Measurements from ENCODE around the gene SPRR2A. TPM values are rescaled to one million over a fixed set of nuclear protein-coding genes. Genes with fewer than 3 reads are reported as not detected.
A peak's percentile ranks its signal among the peaks of the same experiment; 100 is the strongest.
"Not testable (repeated sequence)": the region's sequence is repeated elsewhere in the genome, so short reads cannot be mapped to it uniquely, and the experiment has no call there.

SPRR2A gene
- total RNA-seq, 8 experiments from 2014 or later, result 0.29 to 0.67 TPM; not detected in 6

DNA sequence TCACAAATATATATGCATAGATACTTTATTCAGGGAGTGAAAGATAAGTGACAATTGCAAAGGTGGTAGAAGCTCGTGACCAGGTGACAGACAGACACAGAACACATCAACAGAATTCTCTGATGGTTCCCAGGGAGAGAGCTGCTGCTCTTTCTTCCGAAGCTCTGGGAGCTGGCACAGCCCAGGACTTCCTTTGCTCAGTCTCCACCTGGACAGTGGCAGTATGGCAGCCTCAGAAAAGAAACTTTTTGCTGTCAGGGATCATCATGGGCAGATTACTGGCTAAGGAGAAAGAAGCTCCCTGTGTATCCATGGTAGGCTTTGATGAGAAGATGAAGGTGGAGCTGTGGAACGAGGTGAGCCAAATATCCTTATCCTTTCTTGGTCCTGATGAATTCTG is 1.2 kb downstream of the SPRR2A start:
- in situ Hi-C loops (cut with MboI; ENCODE audit: low pct_unique_long_range_greater_than_20kb in 2 of 9, low sequenced_read_pairs in 9 of 9, unreplicated experiment in 9 of 9); ATAC-seq (replicated peaks in 6 of 8); H3K4me1 ChIP-seq (replicated peaks in 1 of 2); H3K4me3 ChIP-seq; H3K27ac ChIP-seq: not testable (repeated sequence)
- WGBS, 10 experiments, result 0 to 59% (median 23%) methylated on average over 1 to 3 of the region's 3 CpGs; no CpG with 5 or more reads in 3 of the 10 experiments

- no peak overlapping the region for H3K27ac ChIP-seq
- no peak overlapping the region for H3K4me3 ChIP-seq
- ATAC-seq (replicated peaks in 6 of 8), result no peak
- in situ Hi-C loops (cut with MboI; ENCODE audit: low pct_unique_long_range_greater_than_20kb in 2 of 9, low sequenced_read_pairs in 9 of 9, unreplicated experiment in 9 of 9), result no loop called here
- 0 to 49% (median 37%) methylated on average over 1 to 2 of the region's 2 CpGs; no CpG with 5 or more reads in 6 of the 10 experiments for WGBS, 10 experiments
- H3K4me1 ChIP-seq (replicated peaks in 1 of 2), result no peaks in the 10 kb centered on the region
Observed at GRCh38 chr1:153049211-153049610, 8.1 kb downstream of the SPRR2A start.

GRCh38 chr1:153040950-153041631 is 16.2 kb downstream of the SPRR2A start, which contains the start of gene SPRR2D:
TSS of gene SPRR2D (minus strand) at chr1:153041120. CDS start at chr1:153040346, 774 bp downstream.
- 0 to 67% (median 48%) methylated on average over 1 to 4 of the region's 4 CpGs; no CpG with 5 or more reads in 1 of the 10 experiments for WGBS, 10 experiments
- Histone ChIP-seq H3K27ac (no peak within 1 kb of the TSS), H3K4me3 (no peak within 1 kb of the TSS), H3K4me1 (replicated peaks in 1 of 2) (no peaks in the 10 kb centered on the region)
- in situ Hi-C loops (cut with MboI; ENCODE audit: low pct_unique_long_range_greater_than_20kb in 2 of 9, low sequenced_read_pairs in 9 of 9, unreplicated experiment in 9 of 9), result no loop called here
- ATAC-seq (replicated peaks in 6 of 8), result peak in 2 of 8 experiments; percentile 99

GRCh38 chr1:153035211-153035610 is 22.1 kb downstream of the SPRR2A start:
- H3K4me3 ChIP-seq, result no peak overlapping the region
- no peak for ATAC-seq (replicated peaks in 6 of 8)
- H3K4me1 ChIP-seq (replicated peaks in 1 of 2), result no peaks in the 10 kb centered on the region
- 9 to 88% (median 43%) methylated on average over 1 of the region's 1 CpG; no CpG with 5 or more reads in 3 of the 10 experiments for WGBS, 10 experiments
- in situ Hi-C loops (cut with MboI; ENCODE audit: low pct_unique_long_range_greater_than_20kb in 2 of 9, low sequenced_read_pairs in 9 of 9, unreplicated experiment in 9 of 9), result no loop called here
- no peak overlapping the region for H3K27ac ChIP-seq

GRCh38 chr1:153032677-153033308 is 24.5 kb downstream of the SPRR2A start:
- Histone ChIP-seq H3K27ac (no peak overlapping the region), H3K4me3 (no peak overlapping the region), H3K4me1 (replicated peaks in 1 of 2) (no peaks in the 10 kb centered on the region)
- in situ Hi-C loops (cut with MboI; ENCODE audit: low pct_unique_long_range_greater_than_20kb in 2 of 9, low sequenced_read_pairs in 9 of 9, unreplicated experiment in 9 of 9), result no loop called here
- ATAC-seq (replicated peaks in 6 of 8), result peak in 3 of 8 experiments; percentile 49 to 100 (median 99)
- WGBS, 10 experiments, result 40 to 83% (median 64%) methylated on average over 1 to 3 of the region's 3 CpGs; no CpG with 5 or more reads in 2 of the 10 experiments

GRCh38 chr1:153032073-153032472 is 25.2 kb downstream of the SPRR2A start:
- Histone ChIP-seq H3K27ac (no peak overlapping the region), H3K4me3 (no peak overlapping the region), H3K4me1 (replicated peaks in 1 of 2) (no peaks in the 10 kb centered on the region)
- in situ Hi-C loops (cut with MboI; ENCODE audit: low pct_unique_long_range_greater_than_20kb in 2 of 9, low sequenced_read_pairs in 9 of 9, unreplicated experiment in 9 of 9), result no loop called here
- ATAC-seq (replicated peaks in 6 of 8), result no peak

- in situ Hi-C loops (cut with MboI; ENCODE audit: low pct_unique_long_range_greater_than_20kb in 2 of 9, low sequenced_read_pairs in 9 of 9, unreplicated experiment in 9 of 9), result no loop called here
- no peaks in the 10 kb centered on the region for H3K4me1 ChIP-seq (replicated peaks in 1 of 2)
- ATAC-seq (replicated peaks in 6 of 8), result no peak
- H3K27ac ChIP-seq, result no peak within 1 kb of the TSS
- no peak within 1 kb of the TSS for H3K4me3 ChIP-seq
Observed at GRCh38 chr1:153030895-153031294, 26.4 kb downstream of the SPRR2A start, which contains the start of gene SPRR1B. TSS of gene SPRR1B (plus strand) at chr1:153031203. CDS start at chr1:153032346, 1,143 bp downstream.

- in situ Hi-C loops (cut with MboI; ENCODE audit: low pct_unique_long_range_greater_than_20kb in 2 of 9, low sequenced_read_pairs in 9 of 9, unreplicated experiment in 9 of 9), result no loop called here
- H3K4me3 ChIP-seq, result no peak overlapping the region
- WGBS, 10 experiments, result 0 to 57% (median 38%) methylated on average over 1 of the region's 1 CpG; no CpG with 5 or more reads in 3 of the 10 experiments
- no peaks in the 10 kb centered on the region for H3K4me1 ChIP-seq (replicated peaks in 1 of 2)
- no peak for ATAC-seq (replicated peaks in 6 of 8)
- no peak overlapping the region for H3K27ac ChIP-seq
Observed at GRCh38 chr1:153028766-153029165, 28.5 kb downstream of the SPRR2A start.

- H3K4me3 ChIP-seq, result no peak overlapping the region
- in situ Hi-C loops (cut with MboI; ENCODE audit: low pct_unique_long_range_greater_than_20kb in 2 of 9, low sequenced_read_pairs in 9 of 9, unreplicated experiment in 9 of 9), result no loop called here
- no peaks in the 10 kb centered on the region for H3K4me1 ChIP-seq (replicated peaks in 1 of 2)
- H3K27ac ChIP-seq, result no peak overlapping the region
- WGBS, 10 experiments, result 14 to 75% (median 44%) methylated on average over 1 of the region's 1 CpG; no CpG with 5 or more reads in 3 of the 10 experiments
- ATAC-seq (replicated peaks in 6 of 8), result no peak
Observed at GRCh38 chr1:153025797-153026196, 31.5 kb downstream of the SPRR2A start.

DNA sequence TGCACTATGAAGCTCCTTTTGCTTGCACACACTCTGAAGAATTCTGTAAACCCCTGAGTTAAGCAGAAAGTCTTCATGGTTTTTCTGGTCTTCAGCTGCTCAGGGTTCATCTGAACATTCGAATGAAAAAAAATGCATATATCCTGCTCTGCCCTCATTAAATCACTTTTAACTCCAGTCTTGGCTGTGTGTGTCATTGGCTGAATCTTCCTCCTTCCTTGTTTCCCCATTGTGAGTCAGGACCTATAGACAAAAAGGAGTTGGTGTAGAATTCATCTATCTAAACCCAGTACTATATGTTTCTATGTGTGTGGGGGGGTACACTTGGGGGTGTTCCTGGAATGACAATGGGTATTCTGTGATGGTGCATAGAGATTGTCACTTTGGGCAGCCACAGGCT is 32.9 kb downstream of the SPRR2A start:
- no peaks in the 10 kb centered on the region for H3K4me1 ChIP-seq (replicated peaks in 1 of 2)
- WGBS, 10 experiments, result 0 to 75% (median 40%) methylated on average over 1 of the region's 1 CpG; no CpG with 5 or more reads in 1 of the 10 experiments
- ATAC-seq (replicated peaks in 6 of 8), result no peak
- no peak overlapping the region for H3K4me3 ChIP-seq
- in situ Hi-C loops (cut with MboI; ENCODE audit: low pct_unique_long_range_greater_than_20kb in 2 of 9, low sequenced_read_pairs in 9 of 9, unreplicated experiment in 9 of 9), result no loop called here
- no peak overlapping the region for H3K27ac ChIP-seq

GRCh38 chr1:153023109-153023508 is 34.2 kb downstream of the SPRR2A start:
- 0 to 100% (median 70%) methylated on average over 1 to 7 of the region's 7 CpGs; no CpG with 5 or more reads in 2 of the 10 experiments for WGBS, 10 experiments
- in situ Hi-C loops (cut with MboI; ENCODE audit: low pct_unique_long_range_greater_than_20kb in 2 of 9, low sequenced_read_pairs in 9 of 9, unreplicated experiment in 9 of 9), result no loop called here
- Histone ChIP-seq H3K4me1 (replicated peaks in 1 of 2) (no peaks in the 10 kb centered on the region), H3K4me3 (no peak overlapping the region), H3K27ac (no peak overlapping the region)
- ATAC-seq (replicated peaks in 6 of 8), result no peak

GRCh38 chr1:153022340-153022739 is 35.0 kb downstream of the SPRR2A start:
- H3K4me1 ChIP-seq (replicated peaks in 1 of 2); ATAC-seq (replicated peaks in 6 of 8); in situ Hi-C loops (cut with MboI; ENCODE audit: low pct_unique_long_range_greater_than_20kb in 2 of 9, low sequenced_read_pairs in 9 of 9, unreplicated experiment in 9 of 9); H3K4me3 ChIP-seq; H3K27ac ChIP-seq: not testable (repeated sequence)
- WGBS, 10 experiments, result 40 to 77% (median 68%) methylated on average over 2 to 9 of the region's 9 CpGs; no CpG with 5 or more reads in 6 of the 10 experiments

- H3K4me1 ChIP-seq (replicated peaks in 1 of 2); in situ Hi-C loops (cut with MboI; ENCODE audit: low pct_unique_long_range_greater_than_20kb in 2 of 9, low sequenced_read_pairs in 9 of 9, unreplicated experiment in 9 of 9); H3K27ac ChIP-seq; ATAC-seq (replicated peaks in 6 of 8); H3K4me3 ChIP-seq: not testable (repeated sequence)
- WGBS, 10 experiments, result 0 to 67% (median 40%) methylated on average over 1 to 2 of the region's 2 CpGs; no CpG with 5 or more reads in 5 of the 10 experiments
Observed at GRCh38 chr1:153021829-153022228, 35.5 kb downstream of the SPRR2A start.
